Measurements from ENCODE around the gene EFL1.
A peak's percentile ranks its signal among the peaks of the same experiment; 100 is the strongest.
"Not testable (repeated sequence)": the region's sequence is repeated elsewhere in the genome, so short reads cannot be mapped to it uniquely, and the experiment has no call there.

The EFL1 gene

DNA sequence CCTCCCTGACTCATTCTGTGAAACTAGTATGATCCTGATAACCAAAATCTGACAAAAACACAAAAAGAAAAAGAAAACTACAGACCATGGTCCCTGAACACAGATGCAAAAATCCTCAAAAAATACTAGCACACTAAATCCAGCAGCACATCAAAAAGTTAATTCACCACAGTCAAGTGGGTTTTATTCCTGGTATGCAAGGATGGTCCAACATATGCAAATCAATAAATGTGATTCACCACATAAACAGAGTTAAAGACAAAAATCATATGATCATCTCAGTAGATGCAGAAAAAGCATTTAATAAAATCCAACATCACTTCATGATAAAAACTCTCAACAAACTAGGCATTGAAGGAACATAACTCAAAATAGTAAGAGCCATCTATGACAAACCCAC is 12.9 kb upstream of the EFL1 start:
- DNase-seq, result no peak

GRCh38 chr15:82272154-82272553 is 9.6 kb upstream of the EFL1 start:
- no peak for DNase-seq

DNA sequence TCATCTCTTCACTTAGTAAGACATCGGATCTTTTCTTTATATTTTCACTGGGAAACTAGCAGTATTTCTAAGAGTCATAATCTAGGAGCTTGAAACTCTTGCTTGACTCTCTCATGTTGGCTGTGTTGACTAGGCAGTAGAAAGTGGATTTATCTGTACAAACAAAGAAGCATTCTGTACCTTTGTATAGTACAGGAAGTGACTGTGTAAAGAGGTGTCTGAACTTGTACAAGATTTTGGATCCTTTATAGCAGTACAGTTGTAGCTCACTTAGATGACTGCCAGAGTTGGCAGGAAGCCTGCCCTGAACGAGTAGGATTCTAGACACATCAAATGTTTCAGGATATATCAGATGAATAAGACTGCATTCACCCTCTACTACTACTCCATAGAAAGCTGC is 5.9 kb upstream of the EFL1 start:
- not testable (repeated sequence) for DNase-seq

DNA sequence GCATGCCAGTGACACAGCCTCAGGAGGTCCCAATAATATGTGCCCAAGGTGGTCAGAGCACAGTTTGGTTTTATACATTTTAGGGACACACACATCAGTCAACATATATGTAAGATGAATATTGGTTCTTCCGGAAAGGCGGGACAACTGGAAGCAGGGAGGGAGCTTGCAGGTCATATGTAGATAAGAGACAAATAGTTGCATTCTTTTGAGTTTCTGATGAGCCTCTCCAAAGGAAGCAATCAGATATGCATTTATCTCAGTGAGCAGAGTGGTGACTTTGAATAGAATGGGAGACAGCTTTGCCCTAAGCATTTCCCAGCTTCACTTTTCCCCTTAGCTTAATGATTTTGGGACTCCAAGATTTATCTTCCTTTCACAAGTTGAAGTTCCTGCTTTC is 4.6 kb upstream of the EFL1 start:
- not testable (repeated sequence) for DNase-seq

- no peak for DNase-seq
These were observed 816 bp upstream of the EFL1 start for GRCh38 chr15:82263350-82263749.

- peak; percentile 78 for DNase-seq
These were observed 740 bp downstream of the EFL1 start for GRCh38 chr15:82261566-82262421.

- not testable (repeated sequence) for DNase-seq
These were observed 14.3 kb downstream of the EFL1 start for GRCh38 chr15:82248261-82248660.

DNA sequence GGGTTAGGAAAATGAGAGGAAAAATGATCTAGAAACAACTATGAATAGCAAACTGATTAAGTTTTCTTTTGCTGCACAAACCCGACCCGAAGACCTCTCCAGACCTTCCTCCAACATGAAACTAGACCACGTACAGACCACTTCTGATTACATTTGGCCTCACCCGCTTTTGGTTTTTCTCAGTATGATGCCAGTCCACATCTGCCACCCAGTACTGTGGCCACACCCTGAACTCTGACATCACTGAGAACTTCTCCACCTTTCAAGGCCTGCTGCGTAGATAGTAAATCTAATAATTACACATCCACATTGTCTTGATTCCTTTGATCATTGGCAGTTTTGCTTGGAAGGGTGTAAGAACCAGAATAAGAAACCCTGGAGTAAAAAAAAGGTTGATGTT is 16.6 kb downstream of the EFL1 start:
- DNase-seq, result not testable (repeated sequence)

DNA sequence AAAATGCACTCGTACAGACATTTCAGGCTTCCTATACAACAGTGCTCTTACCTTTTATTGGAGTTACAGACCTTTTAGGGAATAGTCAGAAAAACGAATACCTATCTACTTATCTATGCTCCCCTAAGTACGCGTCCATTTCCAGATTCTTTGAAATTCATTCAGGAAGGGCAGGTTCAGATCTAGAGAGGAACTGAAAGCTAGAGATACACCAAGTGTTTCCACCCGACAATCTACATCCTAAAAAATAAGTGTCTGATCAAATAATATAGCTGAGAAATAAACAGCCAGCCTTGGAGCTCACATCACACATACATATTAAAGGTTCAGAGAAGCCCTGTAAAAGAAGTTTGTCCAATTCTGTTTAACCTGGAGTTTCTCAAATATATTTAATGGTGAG is 18.9 kb downstream of the EFL1 start:
- DNase-seq, result not testable (repeated sequence)

GRCh38 chr15:82241836-82242499 is 20.6 kb downstream of the EFL1 start:
- DNase-seq, result not testable (repeated sequence)

GRCh38 chr15:82239685-82240391 is 22.7 kb downstream of the EFL1 start:
- no peak for DNase-seq

DNA sequence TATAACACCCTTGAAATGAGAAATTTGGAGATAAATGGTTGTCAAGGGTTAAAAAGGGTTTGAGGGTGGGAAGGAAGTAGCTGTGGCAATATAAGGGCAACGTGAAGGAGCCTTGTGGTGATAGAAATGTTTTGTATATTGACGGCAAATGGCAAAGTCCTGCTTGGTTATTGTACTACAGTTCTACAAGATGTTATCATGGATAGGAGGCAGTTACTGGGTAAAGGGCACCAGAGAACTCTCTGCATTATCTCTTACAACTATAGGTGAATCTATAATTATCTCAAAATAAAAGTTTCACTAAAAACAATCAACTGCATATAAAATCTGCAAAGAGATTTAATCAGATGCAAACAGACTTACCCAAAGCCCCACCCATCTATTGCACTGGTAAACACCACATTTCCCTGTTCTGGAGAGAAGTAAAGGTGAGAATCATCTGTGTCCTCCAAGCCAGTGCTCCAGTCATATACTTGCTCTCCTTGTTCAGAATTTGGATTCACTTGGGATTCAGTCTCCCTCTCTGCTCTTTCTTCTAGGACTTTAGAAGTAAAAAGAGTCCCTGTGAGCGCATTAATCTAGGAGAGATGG is 24.5 kb downstream of the EFL1 start:
- not testable (repeated sequence) for DNase-seq

GRCh38 chr15:82231842-82232241 is 30.7 kb downstream of the EFL1 start:
- DNase-seq, result no peak

DNA sequence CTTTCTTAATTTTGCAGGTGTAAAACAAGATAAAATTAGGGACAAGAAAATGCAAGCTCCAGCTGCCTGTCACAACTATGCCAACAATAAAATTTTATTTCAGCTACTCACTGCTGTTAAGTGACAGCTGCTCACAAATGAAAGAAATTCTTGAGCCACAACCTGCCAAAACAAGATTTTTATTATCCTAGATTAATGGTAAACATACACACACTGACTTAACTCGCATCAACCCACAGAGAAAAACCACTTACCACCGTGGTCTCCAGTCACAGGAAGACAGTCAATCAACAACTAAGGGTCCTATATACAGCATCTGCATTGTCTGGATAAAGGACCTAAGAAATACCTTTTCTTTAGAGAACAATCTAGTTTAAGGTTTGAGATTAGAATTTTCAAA is 31.3 kb downstream of the EFL1 start:
- no peak for DNase-seq

- no peak for DNase-seq
These were observed 33.8 kb downstream of the EFL1 start for GRCh38 chr15:82228750-82229149.

- not testable (repeated sequence) for DNase-seq
These were observed 41.0 kb downstream of the EFL1 start for GRCh38 chr15:82221535-82221934.

DNA sequence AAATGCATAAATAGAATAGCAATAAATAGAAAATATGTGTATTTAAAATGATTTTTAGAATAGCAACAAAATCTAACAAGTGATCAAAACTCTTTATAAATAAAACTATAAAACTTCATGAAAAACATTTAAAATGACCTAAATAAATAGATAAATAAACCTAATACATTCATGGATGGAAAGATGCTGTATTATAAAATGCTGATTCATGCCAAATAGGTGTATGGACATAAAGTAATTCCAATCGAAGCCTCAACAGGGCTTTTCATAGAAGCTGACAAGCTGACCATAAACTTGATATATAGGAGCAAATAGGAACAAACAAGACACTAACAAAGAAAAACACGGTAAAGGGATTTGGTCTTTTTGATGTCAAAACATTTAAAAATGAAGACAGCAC is 46.4 kb downstream of the EFL1 start:
- not testable (repeated sequence) for DNase-seq

GRCh38 chr15:82212201-82212600 is 50.3 kb downstream of the EFL1 start:
- not testable (repeated sequence) for DNase-seq

- DNase-seq, result not testable (repeated sequence)
These were observed 52.4 kb downstream of the EFL1 start for GRCh38 chr15:82210066-82210597.

- DNase-seq, result not testable (repeated sequence)
These were observed 58.0 kb downstream of the EFL1 start for GRCh38 chr15:82204575-82204974.

GRCh38 chr15:82197733-82198594 is 64.6 kb downstream of the EFL1 start:
- DNase-seq, result peak; percentile 78

GRCh38 chr15:82196353-82196752 is 66.2 kb downstream of the EFL1 start:
- no peak for DNase-seq

All from activated effector memory CD4-positive, alpha-beta T cell treated with anti-CD3 and anti-CD28 coated beads, Interleukin-2, amount 50 U/mL, for 16 hours (primary cell).